Measurements from ENCODE around the gene TNIK. TPM values are rescaled to one million over a fixed set of nuclear protein-coding genes. Genes with fewer than 3 reads are reported as not detected.

The TNIK gene
- total and polyA plus RNA-seq, 10 of the 15 experiments (the other 5 are each of a cell fraction or from before 2014, with no cell fraction given), result 13.9 to 74.3 (median 48.2) TPM

- Histone ChIP-seq H3K27ac (ENCODE audit: control insufficient read depth, insufficient read depth) (no peak overlapping the region), H3K9ac (ENCODE audit: control insufficient read depth, insufficient read depth, low read length) (no peak overlapping the region), H3K4me1 (ENCODE audit: control insufficient read depth, insufficient read depth, low read length) (no peaks in the 10 kb centered on the region), H3K9me3 (replicated peaks; ENCODE audit: control insufficient read depth, insufficient read depth, low read length) (no peaks in the 10 kb centered on the region), H3K4me3 (no peak overlapping the region), H4K20me1 (ENCODE audit: control insufficient read depth, insufficient read depth) (no peaks in the 10 kb centered on the region), H3K36me3 (ENCODE audit: control insufficient read depth in 2 of 2, insufficient read depth in 2 of 2, low read length in 1 of 2) (peaks cover 5 to 41% of the 10 kb centered on the region in 2 experiments), H3K4me2 (ENCODE audit: control insufficient read depth, insufficient read depth) (no peak overlapping the region), H3K27me3 (replicated peaks in 1 of 2; ENCODE audit: control insufficient read depth in 2 of 2, insufficient read depth in 2 of 2, low read length in 1 of 2) (no peaks in the 10 kb centered on the region), H3K79me2 (ENCODE audit: control insufficient read depth, insufficient read depth, low read length) (no peaks in the 10 kb centered on the region), H2AFZ (ENCODE audit: control insufficient read depth, low read depth, low read length) (no peak overlapping the region)
- ChIA-PET CTCF (interaction anchor here (0.6 kb wide), 3 partner anchors 50 to 805 kb away, joined by 3 to 4 read pairs (median 3); no protein-coding TSS in a partner anchor), POLR2A (no interaction called here), SMC1A (ENCODE audit: uncharacterized antibody, unreplicated experiment) (interaction anchor here (0.6 to 1.1 kb wide), 6 partner anchors 13 to 477 kb away, joined by 3 to 4 read pairs (median 3); no protein-coding TSS in a partner anchor), RAD21 (ENCODE audit: unreplicated experiment) (no interaction called here)
- ATAC-seq (peak; percentile 56; the same call in 2 of the 3 replicates), FAIRE-seq (no peak), DNase-seq (ENCODE audit: low read depth, low spot score) (no peak)
- 100% methylated on average over 2 of the region's 2 CpGs for WGBS (ENCODE audit: insufficient coverage, insufficient replicate concordance, low lambda C conversion rate, missing lambda C conversion rate)
- peak; percentile 16; the same call in 1 of the 2 replicates for TF ChIP-seq SPI1 (IDR thresholded peaks at IDR 0.05; ENCODE audit: borderline replicate concordance, insufficient read depth, low read depth, low read length)
- TF ChIP-seq TCF3 (IDR thresholded peaks at IDR 0.05; ENCODE audit: borderline replicate concordance, insufficient read depth, low read depth, low read length), result no peak
- no peak for TF ChIP-seq CHD4 (IDR thresholded peaks at IDR 0.05)
- TF ChIP-seq JUNB (IDR thresholded peaks at IDR 0.05), result no peak
- no peak for TF ChIP-seq PAX5 (IDR thresholded peaks at IDR 0.05; ENCODE audit: borderline replicate concordance, low read depth, low read length)
- no peak for TF ChIP-seq SP1 (IDR thresholded peaks at IDR 0.05; ENCODE audit: low read depth, low read length)
- intact Hi-C loops (cut with micrococcal nuclease; ENCODE audit: unreplicated experiment) (no loop called here), in situ Hi-C loops (cut with MboI) (no loop called here)
- BruUV-seq (replicated peaks), result no TSS peak
Measured at GRCh38 chr3:171088964-171089754, 371.0 kb downstream of the TNIK start.

DNA sequence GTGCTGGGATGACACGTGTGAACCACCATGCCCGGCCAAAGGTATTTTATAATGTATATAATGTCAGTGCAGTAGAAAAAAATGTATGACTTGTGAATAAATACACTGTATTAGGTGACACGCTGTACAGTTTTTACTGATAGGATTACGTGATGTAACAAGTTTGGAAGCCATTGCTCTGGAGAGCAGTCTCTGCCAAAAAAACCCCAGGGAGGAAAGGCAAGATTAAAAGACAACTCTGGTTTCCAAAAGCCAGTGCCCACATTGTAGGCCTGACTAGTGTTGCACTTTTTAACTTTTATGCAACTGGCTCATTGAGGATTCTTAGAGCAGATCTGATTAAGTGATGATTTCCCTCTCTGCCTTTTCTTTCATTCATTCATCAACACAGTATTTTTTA lies 371.7 kb downstream of the TNIK start:
- Histone ChIP-seq H3K4me2 (ENCODE audit: control insufficient read depth, insufficient read depth) (no peak overlapping the region), H3K79me2 (ENCODE audit: control insufficient read depth, insufficient read depth, low read length) (no peaks in the 10 kb centered on the region), H3K9me3 (replicated peaks; ENCODE audit: control insufficient read depth, insufficient read depth, low read length) (no peaks in the 10 kb centered on the region), H3K4me3 (no peak overlapping the region), H2AFZ (ENCODE audit: control insufficient read depth, low read depth, low read length) (no peak overlapping the region), H3K27me3 (replicated peaks in 1 of 2; ENCODE audit: control insufficient read depth in 2 of 2, insufficient read depth in 2 of 2, low read length in 1 of 2) (no peaks in the 10 kb centered on the region), H3K27ac (ENCODE audit: control insufficient read depth, insufficient read depth) (no peak overlapping the region), H3K36me3 (ENCODE audit: control insufficient read depth in 2 of 2, insufficient read depth in 2 of 2, low read length in 1 of 2) (peaks cover 5 to 43% of the 10 kb centered on the region in 2 experiments), H3K9ac (ENCODE audit: control insufficient read depth, insufficient read depth, low read length) (no peak overlapping the region), H3K4me1 (ENCODE audit: control insufficient read depth, insufficient read depth, low read length) (no peaks in the 10 kb centered on the region), H4K20me1 (ENCODE audit: control insufficient read depth, insufficient read depth) (no peaks in the 10 kb centered on the region)
- SMC1A ChIA-PET (ENCODE audit: uncharacterized antibody, unreplicated experiment), result interaction anchor here (0.6 to 1.1 kb wide), 3 partner anchors 17 to 478 kb away, joined by 3 to 4 read pairs (median 3); no protein-coding TSS in a partner anchor
- FAIRE-seq (no peak), ATAC-seq (no peak), DNase-seq (ENCODE audit: low read depth, low spot score) (no peak)
- RAD21 ChIA-PET (ENCODE audit: unreplicated experiment), result no interaction called here
- intact Hi-C loops (cut with micrococcal nuclease; ENCODE audit: unreplicated experiment) (no loop called here), in situ Hi-C loops (cut with MboI) (no loop called here)
- WGBS (ENCODE audit: insufficient coverage, insufficient replicate concordance, low lambda C conversion rate, missing lambda C conversion rate), result 97% methylated on average over 4 of the region's 4 CpGs
- CTCF ChIA-PET, result interaction anchor here (0.6 kb wide), 2 partner anchors 50 to 217 kb away, joined by 3 to 4 read pairs; no protein-coding TSS in a partner anchor
- POLR2A ChIA-PET, result no interaction called here
- BruUV-seq (replicated peaks), result no TSS peak
- TF ChIP-seq ZBTB40 (IDR thresholded peaks at IDR 0.05; ENCODE audit: borderline replicate concordance) (no peak), HSF1 (IDR thresholded peaks at IDR 0.05; ENCODE audit: low read depth, low read length) (no peak), JUND (IDR thresholded peaks at IDR 0.05; ENCODE audit: low read depth, low read length) (no peak)

Data from GM12878 (cell line).